Measurements from ENCODE around the gene TTF2.

Gene TTF2

DNA sequence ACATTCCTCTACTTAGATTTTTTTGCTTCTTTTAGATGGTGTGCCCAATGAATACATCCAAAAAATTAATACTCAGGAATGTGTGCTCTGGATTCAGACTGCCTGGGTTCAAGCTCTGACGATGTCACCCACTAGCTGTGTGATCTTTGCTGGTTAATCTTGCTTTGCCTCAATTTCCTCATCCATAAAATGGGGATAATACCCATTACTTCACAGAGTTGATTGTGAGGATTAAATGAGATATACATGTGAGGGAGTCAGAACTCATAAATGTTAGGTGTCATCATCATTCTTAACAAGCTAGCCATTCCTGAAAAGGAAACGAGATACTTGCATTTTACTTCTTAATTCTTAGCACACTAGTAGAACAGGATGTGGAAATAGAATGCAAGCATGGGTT, 12.9 kb upstream of the TTF2 start:
- DNase-seq: no peak

DNA sequence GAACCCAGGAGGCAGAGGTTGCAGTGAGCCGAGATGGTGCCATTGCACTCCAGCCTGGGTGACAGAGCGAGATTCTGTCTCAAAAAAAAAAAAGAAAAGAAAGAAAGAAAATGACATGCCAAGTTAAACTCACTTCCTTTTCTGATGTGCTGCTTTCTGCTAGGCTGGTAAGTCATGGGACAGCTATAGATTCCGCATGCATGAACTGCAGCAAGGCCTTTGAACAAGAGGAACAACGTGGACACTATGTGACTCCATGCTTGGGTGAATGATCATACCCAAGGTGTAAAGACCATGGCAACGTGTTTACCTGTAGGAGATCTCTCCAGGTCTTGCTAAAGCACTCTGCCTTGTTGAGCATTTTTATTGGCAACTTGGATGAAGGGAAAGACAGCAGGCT, 10.3 kb upstream of the TTF2 start:
- DNase-seq: no peak

DNA sequence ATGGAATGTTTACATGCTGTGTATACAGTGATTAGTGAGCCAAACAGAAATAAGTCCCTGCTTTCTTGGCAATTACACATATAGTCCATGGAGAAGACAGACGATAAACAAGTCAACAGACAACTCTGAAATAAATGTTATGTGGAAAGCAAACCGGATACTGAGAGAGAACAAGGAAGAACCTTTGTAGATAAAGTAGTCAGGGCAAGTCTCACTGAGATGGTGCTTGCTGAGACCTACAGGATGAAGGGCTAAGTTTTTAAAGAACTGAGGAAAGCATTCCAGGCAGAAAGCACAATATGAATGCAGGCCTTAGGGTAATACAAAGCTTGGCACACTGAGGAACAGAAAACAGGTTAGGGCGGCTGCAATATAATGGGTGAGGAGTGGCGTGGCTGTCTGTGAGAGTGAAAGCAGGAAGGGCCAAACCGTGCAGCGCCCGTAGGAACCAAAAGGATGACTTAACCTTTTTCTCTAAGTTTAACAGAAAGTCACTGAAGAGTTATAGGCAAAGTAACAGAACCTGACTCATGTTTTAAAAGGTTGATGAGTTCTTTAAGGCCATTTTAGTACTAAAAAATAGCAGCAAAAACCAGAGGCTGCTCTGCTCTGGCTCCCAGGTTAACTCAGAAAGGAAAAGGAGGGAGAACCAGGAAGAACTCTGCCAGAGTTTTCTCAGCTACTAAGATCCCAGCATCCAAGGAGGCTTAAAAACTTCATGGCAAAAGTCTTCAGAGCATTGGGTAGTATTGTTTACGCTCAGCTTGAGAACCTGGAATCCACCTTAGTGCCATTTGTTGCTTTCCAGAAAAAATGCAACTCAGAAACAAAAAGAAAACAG, 8.7 kb upstream of the TTF2 start:
- peak; percentile 20 for DNase-seq

DNA sequence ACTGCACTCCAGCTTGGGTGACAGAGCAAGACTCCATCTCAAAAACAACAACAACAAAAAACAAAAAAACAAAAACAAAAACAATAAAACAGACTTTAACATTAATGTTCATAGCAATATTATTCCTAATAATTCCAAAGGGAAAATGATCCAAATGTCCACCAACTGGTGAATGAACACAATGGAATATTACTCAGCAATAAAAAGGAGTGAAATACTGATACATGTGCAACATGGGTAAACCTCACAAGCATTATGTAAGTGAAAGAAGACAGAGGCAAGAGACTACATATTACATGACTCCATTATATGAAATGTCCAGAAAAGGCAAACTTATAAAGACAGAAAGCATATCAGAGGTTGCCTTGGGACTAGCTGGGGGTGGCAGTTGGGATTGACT, 6.1 kb upstream of the TTF2 start:
- no peak for DNase-seq

DNA sequence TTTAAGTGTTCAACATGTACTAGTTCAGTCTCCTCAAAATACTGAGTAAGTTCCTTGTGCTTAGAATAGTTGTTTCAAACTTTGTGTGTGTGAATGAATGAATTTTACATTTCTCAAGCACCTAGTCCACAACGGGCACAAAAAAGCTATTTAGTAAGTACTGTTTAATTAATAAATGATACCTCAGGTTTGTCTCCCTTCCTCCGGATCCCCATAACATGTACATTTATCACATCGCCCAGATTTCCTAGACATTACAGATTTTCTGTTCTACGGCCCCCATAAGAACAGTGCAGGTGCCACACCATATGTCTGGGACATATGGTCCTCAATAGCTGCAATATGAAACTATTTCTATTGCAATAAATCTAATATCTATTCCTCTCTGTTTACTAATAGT, 1.3 kb upstream of the TTF2 start:
- DNase-seq: no peak

DNA sequence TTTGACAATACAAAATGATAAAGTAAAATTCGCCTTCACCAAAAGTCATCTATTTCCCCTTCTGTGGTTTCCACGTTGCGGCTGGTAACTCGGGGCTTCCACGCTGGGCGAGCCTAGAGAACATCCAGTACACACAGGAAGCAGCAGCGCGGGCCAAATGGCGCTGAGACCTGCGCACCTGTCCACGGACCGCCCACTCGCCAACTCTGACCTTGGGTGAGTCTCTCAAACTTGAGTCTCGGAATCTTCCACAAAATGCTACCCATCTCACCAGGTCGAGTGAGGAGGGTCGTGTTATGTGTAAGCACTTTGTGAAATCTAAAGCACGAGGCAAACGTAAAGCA, 820 bp upstream of the TTF2 start:
- peak; percentile 59 for DNase-seq

DNA sequence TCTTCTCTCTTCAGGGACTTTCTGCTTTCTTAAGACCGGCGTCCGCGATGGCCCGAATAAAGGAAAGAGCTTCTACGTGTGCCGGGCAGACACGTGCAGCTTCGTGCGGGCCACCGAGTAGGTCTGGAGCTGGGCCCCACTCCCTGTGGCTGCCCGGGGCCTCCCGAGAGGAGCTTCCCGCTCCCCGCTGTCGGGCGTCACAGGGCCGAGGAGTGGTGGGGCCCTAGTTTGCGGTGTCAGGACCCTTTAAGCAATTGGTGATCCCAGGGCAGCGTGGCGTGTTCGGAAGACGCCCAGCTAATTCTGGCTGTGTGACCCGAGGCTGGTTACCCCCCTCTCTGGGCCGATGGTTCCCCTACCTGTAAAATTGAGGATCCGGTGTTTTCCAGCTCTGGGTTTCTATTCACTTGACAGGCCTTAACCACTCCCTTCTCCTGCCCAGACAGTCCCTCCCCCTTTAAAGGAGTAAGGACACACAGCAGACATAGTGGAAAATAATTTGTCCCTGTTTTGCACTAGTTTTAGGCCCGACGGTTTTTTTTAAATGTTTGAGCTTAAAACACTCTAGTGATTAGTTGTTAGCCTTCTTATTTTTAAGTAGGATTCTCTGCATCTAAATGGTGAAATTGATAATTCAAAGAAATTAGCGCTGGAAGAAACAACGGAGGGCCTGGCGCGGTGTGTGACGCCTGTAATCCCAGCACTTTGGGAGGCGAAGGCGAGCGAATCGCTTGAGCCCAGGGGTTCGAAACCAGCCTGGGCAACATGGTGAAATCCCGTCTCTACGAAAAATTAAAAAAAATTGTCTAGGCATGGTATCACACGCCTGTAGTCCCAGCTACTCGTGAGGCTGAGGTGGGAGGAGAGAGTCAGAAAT, 553 bp downstream of the TTF2 start:
- peak; percentile 12 for DNase-seq

DNA sequence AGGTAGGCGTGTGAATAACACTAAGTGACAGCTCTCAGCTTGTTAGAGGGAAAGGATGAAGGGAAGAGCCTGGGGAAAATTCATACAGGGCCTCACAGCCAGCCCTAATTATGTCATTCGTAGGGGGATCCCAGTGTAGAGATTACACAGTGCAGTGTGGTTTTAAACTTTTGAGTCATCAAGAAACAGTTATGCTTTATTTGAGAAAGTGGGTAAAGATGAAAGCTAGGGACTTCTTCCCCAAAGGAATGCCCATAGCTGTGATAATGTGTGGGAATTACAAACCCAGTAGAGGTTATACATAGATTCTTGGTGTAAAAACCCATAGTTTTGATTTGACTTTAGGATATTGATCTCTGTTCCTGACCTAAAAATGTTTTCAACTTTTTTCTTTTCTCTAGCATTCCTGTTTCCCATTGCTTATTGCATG, 1.9 kb downstream of the TTF2 start:
- DNase-seq: no peak

DNA sequence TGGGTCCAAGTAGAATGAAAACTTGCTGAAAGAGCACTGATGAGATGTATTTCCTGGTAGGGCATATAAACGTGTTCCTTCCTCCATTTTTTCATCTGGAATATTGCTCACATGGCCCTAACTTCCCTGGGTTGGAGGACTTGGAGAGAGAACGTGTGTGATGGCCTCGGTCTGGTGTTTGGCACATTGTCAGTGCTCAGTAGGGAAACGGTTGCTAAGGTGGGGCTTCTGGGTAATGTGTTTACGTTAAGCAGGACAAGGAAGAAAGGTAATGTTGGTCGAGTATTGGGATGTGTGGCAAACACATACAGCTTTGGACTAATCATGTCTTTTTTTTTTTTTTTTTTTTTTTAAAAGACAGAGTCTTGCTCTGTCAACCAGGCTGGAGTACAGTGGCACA, 6.2 kb downstream of the TTF2 start:
- no peak for DNase-seq

DNA sequence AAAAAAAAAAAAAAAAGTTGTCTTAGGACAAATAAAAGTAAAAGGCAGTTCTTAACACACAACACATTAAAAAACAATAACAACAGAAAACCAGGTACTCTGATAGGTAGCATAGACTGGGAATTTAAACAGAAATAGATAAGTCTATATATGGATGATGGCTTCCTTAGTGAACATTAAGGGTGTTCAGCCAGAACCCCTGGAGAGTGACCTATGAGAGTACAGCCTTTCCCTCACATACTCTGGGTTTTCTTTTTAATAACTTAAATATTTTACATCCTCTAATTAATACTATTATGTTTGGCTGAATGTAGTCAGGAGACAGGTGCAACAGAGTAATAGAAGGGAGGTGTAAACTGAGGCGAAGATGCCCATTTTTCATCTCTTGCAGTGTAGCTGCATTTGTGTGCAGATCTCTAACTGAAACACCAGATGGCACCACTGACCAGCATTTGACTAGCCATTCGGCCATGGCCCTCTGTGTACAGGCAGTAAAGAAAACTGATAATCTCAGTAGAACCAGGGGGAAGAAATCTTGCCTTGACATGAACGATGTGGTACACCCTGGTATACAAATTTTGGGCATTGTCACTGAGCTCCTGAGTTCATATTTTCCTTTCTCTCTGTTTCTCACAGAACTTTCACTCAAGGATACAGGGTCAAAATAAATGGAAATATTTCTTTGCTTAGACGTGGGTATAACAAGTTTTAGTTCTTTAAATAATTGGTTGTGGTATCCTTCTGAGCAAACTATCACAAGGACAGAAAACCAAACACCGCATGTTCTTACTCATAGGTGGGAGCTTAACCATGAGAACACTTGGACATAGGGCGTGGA, 7.6 kb downstream of the TTF2 start:
- no peak for DNase-seq

DNA sequence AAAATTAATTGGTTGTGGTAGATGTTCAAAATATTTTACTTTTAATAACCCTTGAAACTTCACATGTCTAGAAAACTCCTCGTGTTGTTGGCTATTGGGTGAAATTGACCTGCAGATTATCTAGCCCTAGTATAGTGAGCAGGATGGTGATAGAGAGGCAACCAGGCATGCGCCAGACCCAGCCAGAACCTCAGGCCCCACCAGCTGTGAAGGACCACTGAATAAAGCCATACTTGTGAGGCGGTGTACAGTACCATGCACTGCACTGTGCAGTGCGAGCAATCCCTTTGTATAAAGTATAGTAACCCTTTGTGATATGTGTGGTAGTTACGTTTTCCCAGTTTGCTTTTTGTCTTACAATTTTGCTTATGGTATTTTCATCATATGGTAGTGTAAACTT, 8.5 kb downstream of the TTF2 start:
- DNase-seq: no peak

DNA sequence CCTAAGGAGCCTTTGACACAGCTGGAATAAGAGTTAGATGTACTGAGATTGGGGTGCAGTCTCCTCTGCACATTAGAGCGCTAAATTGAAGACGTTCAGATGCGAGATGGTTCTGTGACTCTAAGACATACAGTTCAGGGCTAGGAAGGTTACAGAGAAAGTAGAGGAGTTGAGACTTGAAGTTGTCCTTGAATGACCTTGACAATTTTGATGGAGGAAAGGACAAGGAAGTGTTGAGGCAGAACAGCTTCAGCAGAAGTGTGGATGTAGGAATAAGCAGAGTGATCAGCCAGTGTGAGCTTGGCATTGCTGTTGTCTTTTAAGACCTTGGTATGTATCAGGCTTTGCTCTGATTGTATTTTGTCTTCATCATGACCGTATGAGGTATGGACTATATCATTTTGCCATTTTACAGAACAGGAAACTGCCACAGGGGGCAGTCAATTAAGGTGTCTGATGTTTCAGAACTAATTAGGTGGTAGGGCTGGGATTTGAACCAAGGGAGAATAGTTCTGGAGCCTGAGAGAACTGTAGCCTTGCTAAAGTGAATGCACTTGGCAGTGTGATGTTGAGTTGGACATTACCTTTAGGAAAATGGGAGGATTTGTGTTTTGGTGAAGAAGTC, 9.2 kb downstream of the TTF2 start:
- DNase-seq: no peak

DNA sequence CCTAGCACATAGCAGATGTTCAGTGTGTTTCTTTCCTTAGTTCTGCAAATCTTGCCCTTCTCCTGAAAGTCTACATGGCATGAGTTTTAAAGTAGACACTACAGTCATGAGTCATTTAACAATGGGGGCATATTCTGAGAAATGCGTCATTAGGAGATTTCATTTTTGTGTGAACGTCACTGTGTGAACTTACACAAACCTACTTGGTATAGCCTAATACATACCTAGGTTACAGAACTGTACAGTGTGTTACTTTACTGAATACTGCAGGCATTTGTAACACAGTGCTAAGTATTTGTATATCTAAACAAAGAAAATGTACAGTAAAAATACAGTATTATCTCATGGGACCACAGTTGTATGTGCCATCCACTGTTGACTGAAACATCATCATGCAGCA, 10.0 kb downstream of the TTF2 start:
- no peak for DNase-seq

DNA sequence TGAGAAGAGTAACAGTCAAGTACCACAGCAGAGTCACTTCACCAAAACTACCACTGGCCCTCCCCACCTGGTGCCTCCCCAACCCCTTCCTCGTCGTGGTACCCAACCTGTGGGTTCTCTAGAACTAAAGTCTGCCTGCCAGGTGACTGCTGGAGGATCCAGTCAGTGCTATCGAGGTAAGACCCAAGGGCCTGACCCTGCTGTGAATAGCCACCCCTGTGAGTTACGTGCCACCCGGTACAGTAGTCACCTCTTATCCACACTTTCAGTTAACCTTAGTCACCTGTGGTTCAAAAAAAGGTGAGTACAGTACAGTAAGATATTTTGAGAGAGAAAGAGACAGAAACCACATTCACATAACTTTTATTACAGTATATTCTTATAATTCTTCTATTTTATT, 16.5 kb downstream of the TTF2 start:
- no peak for DNase-seq

DNA sequence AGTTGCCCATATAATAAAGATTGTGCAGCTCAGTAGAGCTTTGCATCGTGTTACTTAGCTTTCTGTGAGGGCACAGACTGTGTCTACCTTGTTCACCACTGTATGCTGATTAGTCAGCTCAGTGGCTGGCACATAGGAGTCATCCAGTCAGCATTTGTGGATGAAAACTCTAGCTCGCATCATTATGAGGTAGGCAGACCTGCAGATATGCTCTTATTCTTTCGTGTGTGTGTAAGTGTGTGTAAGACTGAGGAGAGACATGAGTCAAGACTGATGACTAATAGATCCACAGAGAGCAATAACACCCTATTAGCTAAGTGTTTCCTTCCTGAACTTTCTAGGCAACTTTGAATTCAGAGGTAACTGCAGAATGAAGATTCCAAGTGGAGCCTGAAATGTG, 17.1 kb downstream of the TTF2 start:
- no peak for DNase-seq

DNA sequence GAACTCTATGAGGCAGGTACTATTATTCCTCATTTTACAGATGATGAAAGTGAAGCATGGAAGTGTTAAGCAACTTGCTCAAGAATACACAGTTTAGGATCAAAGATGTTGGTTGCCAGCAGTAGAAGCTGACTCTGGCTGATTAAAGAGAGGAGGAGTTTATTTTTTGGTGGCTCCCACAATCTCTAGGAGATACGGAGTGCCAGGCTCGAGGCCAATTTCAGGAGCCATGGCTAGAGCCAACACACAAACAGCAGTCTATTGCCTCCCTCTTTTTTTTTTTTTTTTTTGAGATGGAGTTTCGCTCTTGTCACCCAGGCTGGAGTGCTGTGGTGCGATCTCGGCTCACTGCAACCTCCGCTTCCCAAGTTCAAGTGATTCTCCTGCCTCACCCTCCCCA, 19.6 kb downstream of the TTF2 start:
- no peak for DNase-seq

DNA sequence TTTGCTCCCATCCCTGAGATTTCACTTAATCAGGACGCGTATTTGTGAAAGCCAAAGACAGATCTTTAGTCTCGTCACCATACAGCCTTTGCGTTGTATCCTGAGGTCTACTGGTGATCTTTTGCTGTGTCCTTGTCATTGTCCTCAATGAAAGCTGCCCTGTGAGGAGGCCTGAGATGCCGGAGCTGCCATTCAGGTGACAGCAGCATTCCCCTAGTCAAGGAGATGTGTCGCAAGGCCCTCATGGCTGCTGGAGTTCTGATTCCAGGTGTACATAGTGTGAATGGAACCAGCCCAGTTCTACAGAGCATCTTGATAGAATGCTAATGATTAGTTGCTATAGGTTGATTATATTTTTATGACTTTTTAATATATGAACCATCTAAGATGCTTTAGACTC, 24.1 kb downstream of the TTF2 start:
- no peak for DNase-seq

DNA sequence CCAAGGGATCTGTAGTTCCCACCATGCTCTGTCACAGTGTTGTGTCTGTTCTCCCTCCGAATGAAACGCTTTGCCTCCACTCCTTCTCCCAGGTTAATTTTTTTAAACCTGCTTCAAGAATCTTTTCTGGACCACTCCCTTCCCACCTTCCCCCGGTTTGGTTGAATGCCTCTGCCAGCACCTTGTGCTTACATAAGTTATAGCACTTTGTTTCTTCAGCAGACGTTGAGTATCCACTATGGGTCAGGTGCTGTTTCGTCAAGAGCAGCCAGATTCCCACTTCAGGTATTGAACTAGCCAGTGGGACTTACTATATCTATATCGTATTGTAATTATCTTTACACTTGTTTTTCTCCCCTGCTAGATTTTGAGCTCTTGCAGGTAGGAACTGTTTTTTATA, 27.6 kb downstream of the TTF2 start:
- DNase-seq: no peak

DNA sequence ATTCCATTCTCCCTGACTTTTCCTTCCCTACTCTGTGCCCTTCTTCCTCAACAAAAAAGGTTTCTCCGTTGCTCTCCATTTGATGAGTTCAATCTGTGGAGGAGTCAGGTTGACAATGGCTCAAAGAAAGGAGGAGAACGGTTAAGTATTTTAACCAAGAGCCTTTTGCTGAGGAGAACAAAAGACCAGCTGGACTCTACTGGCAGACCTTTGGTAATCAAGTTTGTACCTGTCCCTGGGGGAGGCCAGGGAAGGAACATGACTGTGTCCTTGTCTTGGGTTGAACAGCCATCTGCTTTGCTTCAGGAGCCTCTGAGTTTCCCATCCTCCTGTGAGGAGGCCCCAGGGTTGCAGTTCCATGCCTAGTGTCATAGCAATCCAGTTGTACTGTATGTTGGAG, 29.9 kb downstream of the TTF2 start:
- no peak for DNase-seq

DNA sequence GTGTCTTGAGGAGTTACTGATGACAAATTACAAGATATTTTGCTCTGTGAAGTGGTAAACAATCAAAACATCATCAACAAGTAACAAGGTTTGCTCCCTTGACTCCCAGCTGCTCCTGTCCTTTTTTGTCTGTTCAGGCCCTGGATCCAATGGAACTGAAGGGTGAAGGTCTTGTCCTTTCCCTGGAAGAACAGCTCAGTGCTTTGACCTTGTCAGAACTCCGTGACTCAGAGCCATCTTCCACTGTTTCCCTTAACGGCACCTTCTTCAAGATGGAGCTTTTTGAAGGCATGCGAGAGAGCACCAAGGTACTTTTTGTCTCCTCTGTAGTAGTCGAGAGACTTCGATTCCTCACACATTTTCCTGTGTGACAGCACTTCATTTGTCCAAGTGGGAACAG, 32.5 kb downstream of the TTF2 start:
- no peak for DNase-seq

DNA sequence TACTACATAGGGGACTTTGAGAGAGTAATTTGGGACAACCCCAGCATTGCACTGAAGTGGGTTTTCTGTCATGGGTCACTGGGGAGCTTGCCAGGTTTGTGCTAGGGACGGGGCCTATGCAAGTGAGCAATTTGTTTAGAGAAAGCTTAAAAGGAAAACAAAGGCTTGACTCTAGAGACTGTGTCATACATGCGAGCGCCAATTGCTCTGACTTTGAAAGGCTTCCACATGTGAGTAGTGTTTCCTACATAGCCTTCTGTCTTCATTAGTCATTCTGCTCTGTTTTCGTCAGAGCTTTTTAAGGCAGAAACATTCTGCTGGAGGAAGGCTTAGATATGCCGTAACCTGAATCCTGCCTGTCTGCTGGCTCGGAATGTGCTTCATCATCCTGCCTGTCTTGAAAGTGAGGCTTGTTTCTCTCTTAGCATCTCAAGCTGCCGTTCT, 33.0 kb downstream of the TTF2 start:
- DNase-seq: no peak

DNA sequence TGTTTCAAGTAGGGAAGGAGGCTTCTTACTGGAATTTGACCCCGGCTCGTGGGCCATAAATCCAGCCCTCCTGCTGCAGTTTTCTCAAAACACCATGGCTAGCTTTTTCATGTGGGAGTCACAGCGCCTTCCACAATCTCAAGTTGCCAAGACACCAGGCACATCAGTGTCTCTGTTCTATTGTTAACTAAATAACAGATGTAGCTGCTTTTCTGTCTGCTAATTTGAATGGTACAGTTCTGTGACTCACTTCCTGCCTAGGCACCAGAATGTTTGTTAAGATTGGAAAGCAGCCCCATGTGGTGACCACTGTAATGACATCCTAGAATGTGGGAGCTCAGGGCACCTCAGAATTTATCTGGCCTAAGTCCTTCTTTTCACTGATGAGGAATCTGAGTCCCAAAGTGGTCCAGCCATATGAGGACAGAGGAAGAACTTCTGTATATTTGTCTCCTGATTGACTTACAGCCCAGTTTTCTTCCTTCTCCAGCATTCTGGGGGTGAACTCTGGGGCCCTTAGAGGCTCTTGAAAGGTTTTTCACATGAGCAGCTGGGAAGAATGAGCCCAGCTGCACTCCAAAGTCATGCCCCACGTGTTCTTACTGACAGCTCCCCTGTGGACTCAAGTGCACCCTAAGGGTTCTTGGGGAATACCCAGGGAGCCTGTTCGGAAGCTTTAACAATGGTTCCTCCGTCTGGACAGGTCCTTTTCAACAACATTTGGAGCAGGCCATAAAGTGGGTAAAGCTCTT, 33.9 kb downstream of the TTF2 start:
- DNase-seq: no peak

All from activated effector memory CD4-positive, alpha-beta T cell treated with Interleukin-2 at 50 U/mL for 16 hours (primary cell).